GM19452 (cell line): ENCODE data around the gene FGGY.
"Not testable (repeated sequence)": the region's sequence is repeated elsewhere in the genome, so short reads cannot be mapped to it uniquely, and the experiment has no call there.

ENCODE experiments used
- ATAC-seq: cut with Tn5 transposase; IDR thresholded peaks from one replicate; pipeline ENCODE4 v1.9.1; 2021; ENCODE audit not compliant: unreplicated experiment

FGGY gene

DNA sequence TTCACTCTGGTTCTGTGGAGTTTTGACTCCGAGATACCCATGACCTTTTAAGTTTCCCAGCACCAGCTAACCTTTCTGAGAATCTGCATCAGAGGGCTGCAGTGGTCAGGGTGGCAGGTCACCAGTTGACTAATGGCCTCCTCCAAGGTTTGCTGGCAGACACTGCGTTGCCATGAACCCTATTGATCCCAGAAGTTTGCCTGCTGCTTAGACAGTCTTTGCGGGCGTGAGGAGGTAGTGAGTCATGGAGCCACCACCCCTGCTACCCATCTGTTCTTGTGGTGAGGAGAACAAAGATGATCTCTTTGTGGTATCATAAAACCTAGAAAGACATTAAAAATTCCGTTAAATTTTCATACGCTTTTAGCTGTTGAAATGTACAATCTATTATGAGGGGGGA lies 180.4 kb downstream of the FGGY start:
- ATAC-seq: no peak

DNA sequence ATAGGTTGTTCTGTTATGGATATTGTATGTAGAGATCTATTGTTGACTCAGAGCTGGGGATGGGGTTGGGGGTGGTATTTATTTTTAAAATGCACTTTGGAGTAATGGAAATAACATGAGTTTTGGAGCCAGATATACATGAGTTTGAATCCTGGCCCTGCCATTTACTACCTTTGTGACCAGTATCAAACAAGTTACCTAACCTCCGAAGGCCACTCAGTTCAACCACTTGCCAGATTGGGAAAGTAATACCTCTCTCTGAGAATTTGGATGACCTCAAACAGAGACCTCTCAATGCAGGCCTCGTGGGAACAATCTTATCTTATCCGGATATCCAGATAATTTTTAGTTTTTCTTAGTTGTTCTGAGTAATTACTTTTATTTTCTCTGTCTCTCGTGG lies 181.0 kb downstream of the FGGY start:
- ATAC-seq: no peak

DNA sequence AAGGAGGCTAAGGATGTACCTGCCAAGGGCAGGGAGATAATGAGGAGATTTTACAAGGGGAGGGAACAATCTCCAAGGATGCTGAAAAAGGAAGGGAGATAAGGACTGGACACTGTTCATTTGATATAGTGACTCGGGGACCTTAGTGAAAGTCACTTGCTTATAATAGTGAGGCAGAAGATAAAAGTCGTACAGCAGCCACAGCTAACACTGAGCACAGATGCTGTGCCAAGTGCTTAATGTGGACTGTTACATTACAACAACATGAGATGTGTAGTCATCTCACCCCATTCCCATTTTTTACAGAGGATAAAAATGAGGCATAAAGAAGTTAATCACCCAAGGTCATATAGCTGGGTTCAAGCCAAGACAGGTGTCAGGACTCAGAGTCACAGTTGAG lies 181.9 kb downstream of the FGGY start:
- ATAC-seq: no peak

DNA sequence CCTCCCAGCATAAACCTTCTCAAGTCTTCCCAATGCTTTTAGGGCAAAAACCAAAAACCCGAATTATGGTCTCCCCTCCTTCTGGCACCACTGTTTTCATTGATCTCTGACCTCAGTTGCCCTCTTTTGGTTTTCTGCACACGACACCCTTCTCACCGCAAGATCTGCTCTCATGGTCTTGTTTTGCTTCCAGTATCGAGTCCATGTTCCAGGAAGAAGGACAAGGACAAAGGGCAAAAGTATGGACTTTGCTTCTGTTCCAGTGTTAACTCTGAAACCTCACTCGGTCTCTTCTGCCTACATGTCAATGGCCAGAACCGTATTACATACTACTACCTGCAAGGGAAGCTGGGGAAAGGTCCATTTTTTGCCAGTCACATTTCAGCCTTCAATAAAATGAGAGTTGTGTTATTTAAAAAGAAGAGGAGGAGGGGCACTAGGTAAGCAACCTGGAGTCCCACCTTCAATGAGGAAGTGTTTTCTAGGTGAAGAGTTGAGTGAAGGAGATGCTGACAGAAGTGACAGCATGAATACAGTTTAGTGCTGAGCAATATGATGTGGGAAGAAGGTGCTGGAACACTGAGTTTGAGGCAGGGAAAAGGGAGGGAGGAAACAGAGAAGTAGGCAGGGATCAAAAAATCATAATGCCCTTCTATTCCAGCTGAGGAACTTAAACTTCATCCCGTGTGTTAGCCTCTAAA lies 183.4 kb downstream of the FGGY start:
- ATAC-seq: no peak

DNA sequence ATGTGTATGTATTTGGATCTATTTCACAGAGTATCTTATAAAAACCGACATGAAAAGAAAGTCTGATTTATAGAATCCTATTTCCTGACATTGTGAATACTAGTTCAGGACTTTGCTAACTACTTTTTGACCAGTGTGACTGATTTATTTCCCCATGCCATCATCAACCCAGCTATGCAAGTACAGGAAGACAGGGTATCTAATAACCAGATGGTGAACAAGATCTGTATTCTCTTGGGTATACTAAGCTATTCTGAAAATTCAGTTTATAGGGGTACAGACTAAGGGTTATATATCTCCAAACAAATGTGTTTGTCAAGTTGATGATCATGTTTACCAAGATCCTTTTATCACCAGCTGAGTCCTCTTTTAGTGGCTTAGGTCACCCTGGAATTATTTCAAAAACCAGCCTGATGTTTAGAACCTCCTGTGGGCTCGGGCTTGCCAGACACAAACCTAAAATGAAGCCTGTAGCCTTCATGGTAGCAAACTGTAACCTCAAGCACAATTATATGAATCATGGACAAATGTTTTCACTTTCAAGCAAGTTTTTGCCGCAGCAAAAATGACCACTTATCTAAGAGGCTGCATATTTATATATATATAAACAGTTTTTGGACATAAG lies 185.1 kb downstream of the FGGY start:
- ATAC-seq: no peak

DNA sequence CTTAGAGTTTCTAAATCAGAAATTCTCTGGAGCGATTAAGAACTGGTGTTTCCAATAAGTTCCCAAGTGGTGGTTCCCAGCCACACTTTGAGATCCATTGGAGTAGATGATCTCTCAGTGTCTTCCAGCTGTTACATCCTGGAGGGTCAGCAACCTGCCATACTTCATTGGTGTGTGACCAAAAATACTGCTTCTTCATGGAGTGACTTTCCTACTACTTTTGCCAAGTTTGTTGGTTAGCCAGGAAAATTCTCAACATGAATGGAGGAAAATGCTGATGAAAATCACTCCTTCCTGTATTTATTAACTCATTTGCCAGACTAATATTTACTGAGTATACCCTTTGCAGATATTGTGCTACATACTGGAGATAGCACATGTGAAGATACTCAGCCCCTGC lies 186.1 kb downstream of the FGGY start:
- ATAC-seq: no peak

DNA sequence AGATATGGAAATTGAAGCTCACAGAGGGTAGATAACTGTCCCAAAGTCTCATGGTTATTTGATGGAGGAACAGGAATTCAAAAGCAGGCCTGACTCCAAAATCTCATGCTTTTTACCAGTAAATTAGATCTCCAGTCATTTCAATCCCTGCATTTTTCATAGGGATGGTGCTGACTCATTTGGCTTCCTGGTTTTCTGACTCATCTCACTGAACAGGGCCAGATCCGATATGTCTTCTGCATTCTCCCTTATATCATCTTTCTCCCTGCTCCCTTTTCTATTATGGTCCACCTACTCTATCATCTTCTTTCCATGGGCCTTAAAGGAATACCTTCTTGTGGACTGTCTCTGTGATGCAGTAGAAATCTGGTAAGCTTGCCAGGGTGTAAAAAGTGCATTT lies 187.2 kb downstream of the FGGY start:
- no peak for ATAC-seq

DNA sequence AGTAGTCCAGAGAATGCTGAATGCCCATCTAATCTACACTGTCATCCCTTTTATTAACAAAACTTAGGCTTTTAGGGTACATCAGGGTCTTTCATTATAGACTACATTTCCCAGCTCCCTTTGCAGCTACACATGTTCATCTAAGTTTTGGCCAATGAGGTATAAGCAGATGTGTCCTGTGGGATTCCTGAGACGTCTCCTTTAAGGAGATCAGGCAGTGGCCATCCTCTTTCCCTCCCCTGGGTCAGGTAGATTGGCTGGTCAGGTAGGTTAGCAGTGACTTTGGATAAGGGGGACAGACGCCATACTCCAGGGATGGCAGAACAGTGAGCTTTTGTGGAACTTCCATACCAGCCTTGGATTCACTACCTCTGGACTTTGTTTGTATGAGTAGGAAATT lies 188.3 kb downstream of the FGGY start:
- no peak for ATAC-seq

DNA sequence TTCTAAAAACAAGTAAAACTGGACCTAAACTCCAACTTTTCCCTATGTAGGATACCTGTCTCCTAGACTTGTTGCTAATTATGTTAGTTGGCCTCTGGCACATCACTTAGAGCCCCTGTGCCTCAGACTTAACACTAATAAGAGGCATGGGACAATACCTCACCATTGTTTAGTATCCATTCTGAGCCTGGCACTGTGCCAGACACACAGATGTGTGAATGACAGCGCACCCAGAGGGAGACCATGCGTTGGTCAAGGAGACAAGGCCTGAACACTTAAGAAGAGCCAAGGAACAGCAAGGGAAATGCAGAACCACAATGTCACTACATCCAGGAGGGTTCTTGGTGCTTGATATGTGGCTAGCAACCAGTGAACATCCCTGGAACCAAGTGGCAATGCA lies 189.1 kb downstream of the FGGY start:
- no peak for ATAC-seq

DNA sequence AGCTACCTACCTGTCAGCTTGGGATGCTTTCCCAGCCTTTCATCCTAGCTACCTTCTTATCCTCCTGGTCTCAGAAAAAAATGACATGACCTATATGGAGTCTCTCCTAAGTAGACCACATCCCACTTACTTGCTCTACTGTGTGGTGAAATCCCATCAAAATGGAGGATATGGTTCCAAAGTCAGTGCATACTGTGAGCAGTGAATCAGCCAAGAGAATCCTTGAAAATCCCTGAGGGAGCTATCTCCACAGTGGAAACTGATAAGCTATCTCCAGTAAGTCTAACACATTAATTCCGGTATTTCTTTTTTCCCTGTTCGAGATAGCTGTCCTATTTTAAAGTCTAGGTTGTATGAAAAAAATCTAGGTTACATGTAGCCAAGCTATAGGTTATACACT lies 189.7 kb downstream of the FGGY start:
- no peak for ATAC-seq

DNA sequence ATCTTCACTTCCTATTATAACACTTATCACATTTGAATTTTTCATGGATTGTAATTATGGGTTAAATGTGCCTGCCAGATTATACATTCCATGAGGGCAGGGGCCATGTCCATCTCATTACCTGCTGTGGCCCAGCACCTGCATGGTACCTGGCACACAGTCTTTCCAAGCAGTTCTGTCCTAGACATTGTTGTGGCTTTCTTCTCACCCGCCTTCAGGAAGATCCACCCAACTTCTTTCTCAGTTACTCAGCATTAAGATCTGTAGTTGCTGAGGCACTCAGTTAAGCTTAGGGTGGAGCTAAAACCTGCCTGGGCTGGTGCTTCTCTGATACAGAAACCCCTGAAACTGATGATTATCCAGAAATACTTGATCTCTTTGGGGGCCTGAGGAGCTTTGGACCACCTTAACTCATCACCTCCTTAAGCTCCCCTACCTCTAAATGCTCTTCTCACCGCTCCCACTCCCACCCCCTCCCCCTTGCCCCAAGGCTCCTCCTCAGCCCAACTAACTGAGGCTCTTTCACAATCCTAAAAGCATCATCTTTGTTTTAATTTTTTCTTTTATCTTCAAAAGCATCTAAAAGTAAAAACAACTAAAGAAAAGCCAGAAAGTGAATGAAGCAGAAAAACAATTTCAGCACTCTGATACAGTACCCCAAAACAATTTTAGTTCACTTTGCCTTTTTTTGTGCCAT lies 190.6 kb downstream of the FGGY start:
- ATAC-seq: no peak

DNA sequence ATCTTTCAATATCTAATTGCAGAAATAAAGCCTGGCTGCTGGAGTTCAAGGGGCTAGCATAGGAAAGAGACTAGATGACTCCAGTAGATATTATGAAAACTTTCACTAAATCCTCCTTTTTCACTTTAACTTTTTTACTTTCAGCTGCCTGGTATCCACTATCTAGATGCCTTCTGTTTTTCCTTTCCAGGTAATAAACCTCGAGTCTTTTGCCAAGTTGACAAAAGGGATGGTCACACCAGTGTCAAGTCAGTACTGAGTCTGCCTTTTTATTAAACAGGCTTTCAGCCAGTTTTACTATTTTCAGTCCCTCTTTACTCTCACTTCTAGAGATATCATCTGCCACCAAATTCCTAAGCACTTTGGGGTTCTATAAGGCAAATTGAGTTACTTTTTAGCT lies 195.6 kb downstream of the FGGY start:
- no peak for ATAC-seq

DNA sequence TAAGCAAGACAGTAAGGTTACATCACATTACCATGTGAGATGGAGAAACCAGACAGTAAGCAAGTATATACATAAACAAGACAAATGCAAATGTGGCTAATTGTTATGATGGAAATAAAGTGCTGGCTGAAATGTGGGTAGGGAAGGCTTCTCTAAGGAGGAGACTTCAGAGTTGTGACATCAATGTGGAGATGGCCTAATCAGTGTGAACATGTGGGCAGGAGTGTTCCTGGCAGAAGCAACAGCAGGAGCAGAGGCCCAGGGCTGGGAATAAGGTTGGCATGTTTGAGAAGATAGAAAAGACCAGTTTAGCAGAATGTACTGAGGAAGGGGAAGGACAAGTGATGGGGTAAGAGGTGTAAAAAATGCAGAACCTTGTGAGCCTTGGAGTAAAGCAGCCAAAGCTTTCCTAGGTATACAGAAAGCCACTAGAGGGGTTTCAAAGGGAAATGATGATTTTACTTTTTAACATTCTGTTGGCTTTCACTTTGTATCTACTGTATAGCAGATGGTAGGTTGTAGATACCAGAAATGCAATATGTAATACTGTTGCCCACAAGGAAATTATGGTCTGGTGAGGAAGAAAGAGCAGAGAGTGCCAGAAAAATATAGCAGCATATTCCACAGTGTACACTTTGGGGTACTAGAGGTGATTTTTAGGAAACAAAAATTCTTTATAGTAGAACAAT lies 197.4 kb downstream of the FGGY start:
- ATAC-seq: no peak

DNA sequence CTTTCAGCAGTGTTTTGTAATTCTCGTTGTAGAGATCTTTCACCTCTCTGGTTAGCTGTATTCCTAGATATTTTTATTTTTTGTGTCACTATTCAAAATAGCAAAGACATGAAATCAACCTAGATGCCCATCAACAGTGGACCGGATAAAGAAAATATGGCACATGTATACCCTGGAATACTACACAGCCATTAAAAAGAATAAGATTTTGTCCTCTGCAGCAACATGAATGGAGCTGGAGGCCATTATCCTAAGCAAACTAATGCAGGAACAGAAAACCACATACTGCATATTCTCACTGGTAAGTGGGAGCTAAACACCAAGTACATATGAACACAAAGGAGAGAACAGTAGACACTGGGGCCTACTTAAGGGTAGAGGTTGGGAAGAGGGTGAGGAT lies 199.3 kb downstream of the FGGY start:
- ATAC-seq: not testable (repeated sequence)

DNA sequence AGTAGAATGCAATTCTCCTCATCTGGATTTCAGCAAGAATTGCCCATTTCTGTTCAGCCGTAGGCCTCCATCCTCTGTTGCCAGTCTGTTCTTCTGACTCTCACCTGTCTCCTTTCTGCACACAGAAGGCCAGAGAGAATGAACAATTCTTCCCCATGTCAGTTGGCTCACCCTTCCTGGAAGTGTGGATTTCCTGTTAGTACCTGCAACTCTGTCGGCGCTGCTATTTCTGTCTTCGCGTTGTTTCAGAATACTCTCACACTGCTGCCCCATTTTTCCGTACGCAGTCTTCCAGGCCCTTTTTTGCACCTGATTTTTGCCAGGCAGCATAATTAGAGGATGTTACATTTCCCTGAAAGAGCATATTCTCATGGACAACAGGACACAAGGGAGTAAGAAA lies 200.7 kb downstream of the FGGY start:
- ATAC-seq: no peak

DNA sequence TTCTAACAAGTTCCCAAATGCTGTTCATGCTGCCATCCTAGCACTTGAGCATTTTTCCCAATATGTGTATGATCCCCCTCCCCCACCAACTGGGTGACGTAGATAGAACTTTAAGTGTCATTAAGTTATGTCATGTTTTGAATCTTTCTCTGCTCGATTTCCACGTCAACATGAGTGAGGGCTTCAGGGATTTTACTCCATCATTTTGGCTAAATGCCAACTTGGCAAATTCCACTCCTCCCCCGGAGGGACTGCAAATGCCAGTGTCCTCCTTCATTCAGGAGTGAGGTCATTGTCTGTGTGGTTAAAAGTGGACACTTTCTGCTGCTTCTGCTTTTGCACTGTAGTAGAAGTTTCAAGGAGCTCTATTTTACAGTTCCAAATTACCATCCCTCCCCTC lies 201.7 kb downstream of the FGGY start:
- no peak for ATAC-seq

DNA sequence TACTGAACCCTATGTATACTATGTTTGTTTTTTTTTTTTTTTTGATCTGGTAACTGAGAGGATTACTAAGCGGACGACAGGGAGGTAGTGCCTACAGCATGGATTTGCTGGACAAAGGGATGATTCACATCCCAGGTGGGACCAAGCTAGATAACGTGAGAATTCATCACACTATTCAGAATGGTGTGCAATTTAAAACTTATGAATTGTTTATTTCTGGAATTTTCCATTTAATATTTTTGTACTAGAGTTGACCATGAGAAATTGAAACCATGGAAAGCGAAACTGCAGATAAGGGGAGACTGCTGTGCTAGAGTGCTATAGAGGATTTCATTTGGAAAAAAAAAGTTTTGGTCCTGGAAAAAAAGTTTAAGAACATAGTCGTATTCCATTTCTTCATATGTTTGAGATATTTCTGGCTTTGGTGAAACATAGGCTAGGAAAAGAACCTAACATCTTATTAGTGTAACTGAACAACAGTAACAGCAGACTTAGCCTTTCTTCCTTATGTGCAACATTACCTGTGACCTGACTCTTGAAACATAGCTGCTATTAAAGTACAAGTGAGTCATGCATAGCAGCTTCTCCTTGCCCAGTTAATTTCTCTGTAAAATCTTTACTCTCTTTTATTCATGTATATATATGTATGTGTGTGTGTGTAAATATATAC lies 202.5 kb downstream of the FGGY start:
- no peak for ATAC-seq

DNA sequence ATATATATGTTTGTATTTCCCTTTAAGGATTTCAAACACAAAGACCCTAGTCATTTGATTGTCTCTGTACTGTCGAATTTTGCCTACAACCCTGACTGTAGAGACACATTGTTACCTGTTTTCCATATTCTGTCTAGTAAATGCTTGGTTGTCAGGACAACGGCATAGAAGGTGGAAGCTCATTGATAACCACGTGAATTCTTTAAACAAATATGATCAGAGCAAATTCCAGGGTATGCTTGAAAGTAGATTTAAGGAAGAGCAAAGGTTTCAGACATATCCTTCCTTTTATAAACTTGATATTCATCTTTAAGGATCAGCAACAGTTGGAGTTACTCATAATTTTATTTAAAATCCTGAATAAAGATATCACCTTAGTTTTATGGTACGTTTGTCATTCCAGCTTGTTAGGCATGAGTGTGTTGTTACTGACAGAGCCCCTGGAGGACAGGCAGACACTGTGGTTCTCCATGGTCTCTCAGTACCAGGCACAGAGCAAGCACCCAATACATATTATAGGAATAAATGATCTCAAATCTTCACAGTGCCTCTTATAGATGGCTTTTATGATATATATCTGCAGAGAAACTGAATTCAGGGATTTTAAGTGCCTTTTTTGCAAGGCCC lies 203.2 kb downstream of the FGGY start:
- ATAC-seq: no peak

DNA sequence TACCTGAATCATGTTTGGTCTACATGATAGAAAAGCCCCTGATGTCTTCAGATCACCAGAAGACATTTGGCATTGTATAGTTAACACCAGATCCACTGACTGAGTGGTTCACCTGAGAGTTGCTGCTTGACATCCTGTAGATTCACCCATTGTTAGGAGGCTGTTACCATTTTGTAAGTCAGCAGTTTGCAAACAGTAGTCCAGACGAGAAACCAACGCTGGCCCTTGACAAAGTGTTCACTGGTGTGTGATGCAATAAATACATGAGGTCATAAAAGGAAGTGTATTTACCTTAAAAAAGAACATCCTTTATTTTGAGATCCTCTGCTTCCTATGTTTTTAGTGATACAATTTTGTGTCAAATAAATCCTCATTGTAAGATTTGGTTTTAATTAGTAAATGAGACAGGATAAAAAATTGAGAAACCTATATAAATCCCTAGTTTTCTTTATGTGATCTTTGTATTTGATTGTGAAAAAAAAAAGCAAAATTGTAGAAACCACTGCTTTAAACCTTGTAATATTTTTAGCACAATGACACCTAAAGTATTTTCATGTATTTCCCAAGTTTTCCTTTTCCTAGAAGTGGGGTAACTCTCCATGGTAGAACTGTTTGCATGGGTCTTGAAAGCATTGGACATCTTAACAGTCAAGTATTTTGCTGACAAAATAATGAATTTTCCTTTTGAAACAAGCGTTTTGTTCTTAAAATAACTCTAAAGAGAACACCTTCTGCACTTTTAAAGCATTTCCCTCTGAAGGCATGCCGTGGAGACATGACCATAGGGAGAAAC lies 204.3 kb downstream of the FGGY start:
- no peak for ATAC-seq
